HG02840 (cell line): ENCODE results near the gene DCPS.
"Not testable (repeated sequence)": the region's sequence is repeated elsewhere in the genome, so short reads cannot be mapped to it uniquely, and the experiment has no call there.

ENCODE experiments used
- ATAC-seq: cut with Tn5 transposase; IDR thresholded peaks from one replicate; pipeline ENCODE4 v1.9.1; 2021; ENCODE audit warnings: mild to moderate bottlenecking, moderate library complexity, moderate number of reproducible peaks; ENCODE audit not compliant: unreplicated experiment, low FRiP score

The DCPS gene, protein sequence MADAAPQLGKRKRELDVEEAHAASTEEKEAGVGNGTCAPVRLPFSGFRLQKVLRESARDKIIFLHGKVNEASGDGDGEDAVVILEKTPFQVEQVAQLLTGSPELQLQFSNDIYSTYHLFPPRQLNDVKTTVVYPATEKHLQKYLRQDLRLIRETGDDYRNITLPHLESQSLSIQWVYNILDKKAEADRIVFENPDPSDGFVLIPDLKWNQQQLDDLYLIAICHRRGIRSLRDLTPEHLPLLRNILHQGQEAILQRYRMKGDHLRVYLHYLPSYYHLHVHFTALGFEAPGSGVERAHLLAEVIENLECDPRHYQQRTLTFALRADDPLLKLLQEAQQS

DNA sequence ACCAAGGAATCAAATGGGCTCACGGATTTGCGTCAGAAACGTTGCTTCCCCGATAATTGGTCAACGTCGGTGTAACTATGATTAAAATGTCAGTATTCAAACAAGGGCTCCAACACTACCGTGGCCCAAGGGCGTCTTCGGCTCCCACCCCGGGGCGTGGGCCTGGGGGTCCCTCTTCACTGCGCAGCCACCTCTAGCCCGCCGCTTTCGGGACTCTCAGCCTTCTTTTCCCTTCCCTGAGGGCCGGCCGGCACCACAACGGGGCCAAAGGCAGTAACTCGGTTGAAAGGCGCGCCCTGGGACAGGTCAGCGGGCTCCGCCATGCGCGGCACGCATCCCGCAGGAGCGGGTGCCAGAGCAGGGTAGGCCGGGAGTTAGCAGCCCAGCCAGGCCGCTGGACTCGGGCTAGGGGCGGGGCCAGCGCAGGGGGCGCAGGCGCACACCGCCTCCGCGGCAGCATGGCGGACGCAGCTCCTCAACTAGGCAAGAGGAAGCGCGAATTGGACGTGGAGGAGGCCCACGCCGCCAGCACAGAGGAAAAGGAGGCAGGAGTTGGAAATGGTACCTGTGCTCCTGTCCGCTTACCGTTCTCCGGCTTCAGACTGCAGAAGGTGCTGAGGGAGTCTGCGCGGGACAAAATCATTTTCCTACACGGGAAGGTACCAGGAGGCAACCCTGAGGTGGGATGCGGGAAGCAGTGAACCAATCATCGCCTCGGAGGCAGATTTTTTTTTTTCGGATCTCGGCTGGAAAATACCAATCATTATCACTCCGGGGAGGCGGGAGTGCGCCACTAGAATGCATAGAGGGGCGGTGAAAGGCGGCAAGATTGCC lies at the start of gene DCPS:
TSS of gene DCPS (plus strand) at position 438 of the 834 bp plus-strand sequence. CDS start at position 459, 21 bp downstream.
- peak; percentile 89 for ATAC-seq

DNA sequence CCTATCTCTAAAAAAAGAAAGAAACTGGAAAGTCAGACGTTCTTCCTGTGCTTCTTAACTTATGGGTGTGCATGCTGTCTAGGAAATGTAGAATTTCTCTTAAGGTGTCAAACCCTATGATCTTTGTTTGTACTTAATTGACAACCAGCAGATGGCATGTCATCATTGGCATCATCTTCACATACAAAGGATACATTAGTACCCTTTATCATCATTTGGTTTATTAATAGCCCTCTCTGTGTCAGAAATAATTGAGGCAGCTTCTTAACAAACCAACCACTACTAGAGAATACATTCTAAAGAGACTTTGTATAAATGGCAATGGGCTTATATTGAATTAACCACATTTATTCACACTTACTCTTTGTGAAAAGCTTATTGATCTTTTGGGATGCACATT lies 49.0 kb upstream of the DCPS start:
- ATAC-seq: no peak

DNA sequence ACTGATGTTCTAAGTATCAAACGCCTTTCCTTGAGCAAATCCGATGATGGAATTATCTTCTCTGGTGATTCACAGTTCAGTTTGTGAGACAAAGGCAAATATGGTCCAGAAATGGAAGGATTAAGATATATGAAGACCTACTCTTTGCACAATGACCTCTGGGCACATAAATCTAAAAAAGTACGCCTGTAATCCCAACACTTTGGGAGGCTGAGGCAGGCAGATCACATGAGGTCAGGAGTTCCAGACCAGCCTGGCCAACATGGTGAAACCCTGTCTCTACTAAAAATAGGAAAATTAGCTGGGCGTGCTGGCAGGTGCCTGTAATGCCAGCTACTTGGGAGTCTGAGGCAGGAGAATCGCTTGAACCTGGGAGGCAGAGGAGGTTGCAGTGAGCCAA lies 48.4 kb upstream of the DCPS start:
- ATAC-seq: not testable (repeated sequence)

DNA sequence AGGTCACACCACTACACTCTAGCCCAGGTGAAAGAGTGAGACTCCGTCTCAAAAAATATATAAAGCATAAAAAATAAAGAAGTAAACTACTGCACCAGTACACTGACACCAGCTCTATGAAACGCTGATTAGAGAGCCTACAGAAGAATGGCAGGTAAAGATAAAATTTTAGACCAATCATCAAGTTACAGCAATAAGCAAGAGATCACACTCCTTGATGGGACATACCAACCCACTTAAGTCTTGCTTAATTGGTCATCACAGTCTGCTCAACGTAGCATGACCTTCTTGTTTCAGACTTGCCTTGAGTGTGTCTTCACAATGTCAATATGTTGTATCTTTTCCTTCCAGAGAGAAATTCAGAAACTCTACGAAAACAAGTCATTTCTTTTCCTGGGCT lies 47.6 kb upstream of the DCPS start:
- no peak for ATAC-seq

DNA sequence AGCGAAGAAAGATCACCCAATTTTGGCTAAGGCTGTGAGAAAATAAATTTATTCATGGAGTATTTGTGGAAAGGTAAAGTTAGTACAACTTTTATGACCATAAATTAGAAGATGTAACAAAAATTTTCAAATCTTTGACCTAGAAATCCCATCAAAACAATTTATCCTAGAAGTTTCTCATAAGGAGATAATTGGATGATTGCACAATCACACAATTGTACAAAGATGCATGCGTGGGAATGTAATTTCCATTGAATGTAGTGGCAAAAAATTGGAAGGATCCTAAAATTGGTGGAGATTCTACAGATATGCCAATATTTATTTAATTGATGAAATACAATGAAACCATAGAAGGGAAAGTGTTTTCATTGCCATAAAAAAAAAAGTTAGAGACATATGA lies 46.7 kb upstream of the DCPS start:
- ATAC-seq: no peak

DNA sequence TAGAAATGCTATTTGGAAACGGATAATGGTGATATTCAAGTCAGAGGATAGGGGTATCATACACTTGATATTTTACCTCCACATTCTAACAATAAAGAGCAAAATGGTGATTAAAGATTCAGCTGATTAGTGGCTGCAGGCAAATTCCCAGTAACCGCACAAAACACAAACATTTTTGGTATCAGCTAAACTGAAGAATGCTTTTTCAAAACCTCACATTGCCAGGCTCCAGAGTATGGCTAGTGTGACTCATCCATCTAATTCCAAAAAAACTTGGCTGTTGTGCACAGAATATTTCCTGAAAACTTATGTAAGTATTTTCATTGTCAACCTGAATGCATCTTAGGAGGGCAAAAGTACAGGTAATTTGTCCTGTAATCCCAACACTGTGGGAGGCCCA lies 46.1 kb upstream of the DCPS start:
- ATAC-seq: no peak

DNA sequence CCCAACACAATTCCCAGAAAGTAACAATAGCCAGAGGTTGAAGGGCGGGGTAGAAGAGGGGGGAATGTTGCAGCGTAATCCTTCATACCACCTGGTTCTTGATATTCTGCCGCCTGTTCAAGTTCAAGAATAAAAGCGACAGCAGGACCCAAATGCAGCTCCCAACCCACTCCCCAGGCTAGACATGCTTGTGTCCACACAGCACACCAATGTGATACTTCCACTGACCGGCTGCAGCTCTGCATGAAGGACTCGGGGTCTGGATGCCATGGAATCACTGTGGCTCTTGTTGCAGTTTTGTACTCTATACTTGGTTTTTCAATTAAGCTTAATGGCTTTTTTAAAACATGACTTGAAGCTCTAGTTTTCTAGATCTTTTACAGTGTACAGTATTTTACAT lies 41.6 kb upstream of the DCPS start:
- no peak for ATAC-seq

DNA sequence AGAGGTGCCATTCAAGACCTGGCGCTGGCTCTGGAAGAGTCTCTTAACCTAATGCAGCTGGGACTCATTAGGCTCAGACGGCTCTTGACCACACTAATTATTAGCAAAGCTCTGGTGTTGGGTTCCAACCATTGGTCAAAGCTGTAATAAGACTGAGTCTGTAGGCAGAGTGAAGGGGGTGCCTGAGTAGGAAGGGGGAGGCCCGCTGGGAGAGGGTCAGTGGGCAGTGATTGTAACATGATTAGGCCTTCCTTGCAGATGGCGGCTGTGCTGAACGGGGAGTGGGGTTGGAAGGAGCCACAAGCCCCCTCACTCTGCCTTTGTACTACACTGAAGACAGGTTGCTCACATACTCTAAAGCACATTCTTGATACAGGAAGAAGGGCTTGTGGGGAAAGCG lies 40.4 kb upstream of the DCPS start:
- no peak for ATAC-seq

DNA sequence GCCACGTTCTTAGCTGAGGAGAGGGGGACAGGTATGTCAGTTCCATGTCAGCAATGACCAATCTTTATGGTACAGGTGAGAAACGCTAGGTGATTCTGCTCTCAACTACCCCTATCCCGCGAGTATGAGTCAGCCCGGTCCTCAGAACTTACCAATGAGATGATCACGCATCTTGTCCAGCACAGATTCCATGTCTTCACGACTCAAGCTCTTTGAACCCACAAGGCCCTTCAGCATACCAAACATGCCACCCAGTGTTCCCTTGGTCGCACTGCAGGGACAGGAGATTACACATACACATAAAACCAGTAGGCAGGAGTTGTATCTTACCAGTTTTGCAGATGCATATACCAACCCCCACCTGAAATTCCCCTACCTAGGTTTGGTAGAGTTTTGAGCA lies 38.0 kb upstream of the DCPS start:
- no peak for ATAC-seq

DNA sequence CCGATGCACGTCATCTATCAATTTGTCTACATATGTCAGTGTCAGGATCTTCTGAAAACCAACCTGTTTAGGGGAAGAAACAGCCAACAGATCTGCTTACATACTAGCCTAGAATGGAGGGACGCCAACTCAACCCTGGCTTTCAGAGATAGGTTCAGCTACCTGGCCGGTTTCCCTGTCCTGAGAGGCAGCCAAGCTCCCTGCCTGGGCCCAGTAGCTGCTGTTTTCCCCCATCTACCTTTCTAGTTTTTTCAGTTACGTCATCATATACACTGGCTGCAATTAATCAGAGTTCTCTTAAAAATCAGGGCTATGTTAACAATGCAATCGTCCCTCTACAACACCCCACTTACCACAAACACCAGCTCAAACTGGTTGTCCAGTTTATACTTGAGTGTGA lies 36.2 kb upstream of the DCPS start:
- ATAC-seq: no peak

DNA sequence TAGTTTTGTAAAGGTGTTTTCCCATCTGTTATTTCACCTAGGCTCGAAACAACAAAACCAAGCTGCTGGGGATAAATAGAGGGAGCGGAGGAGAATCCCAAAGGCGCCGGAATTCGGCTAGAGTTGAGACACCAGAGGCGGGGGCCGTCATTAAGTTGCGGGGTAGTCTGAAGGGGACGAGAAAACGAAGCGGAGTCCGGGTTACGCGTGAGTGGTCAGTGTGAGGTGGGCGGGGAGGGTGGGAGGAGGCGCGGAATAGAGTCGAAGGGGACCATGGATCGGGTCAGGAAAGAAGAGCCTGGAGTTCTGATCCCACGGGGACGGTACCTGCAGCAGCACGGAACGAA lies 35.5 kb upstream of the DCPS start:
- ATAC-seq: no peak

DNA sequence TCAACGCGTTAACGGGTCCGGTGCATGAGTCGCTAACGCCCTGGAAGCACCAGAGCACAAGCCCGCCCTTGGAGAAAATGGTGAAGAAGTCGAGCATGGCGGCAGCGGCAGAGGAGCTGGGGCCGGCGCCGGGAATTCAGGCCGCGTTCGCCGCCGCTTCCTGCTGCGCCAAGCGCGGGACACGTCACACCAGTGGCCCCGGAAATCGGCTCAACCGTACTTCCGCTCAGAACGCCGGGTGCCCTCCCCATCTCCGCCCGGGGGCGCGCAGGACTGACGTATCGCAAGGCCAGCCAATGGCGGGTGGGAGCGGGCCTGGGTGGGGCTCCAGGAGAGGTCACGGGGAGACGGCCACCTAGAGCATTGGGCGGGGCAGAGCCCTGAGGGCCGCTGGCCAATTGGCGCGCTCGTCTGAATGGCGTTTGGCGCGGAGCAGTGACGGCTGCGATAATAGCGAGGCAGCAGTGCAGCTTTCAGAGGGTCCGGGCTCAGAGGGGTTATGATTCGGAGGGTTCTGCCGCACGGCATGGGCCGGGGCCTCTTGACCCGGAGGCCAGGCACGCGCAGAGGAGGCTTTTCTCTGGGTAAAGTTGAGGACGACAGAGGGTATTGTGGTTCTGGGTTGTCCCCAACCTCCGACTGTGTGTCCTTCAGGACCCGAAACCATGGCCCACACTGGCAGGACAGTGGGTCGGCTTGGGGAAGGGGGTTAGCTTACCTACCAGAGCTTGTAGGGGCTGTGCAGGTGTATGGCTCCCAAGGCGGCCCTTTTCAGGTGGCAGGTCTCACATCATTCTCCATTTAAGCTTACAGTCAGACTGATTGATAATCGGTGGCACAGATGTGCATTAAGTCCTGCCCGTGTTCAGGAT lies 34.9 kb upstream of the DCPS start, which contains the start of the genes FOXRED1 and SRPRA:
TSS of gene FOXRED1 (plus strand) at position 447 of the 872 bp plus-strand sequence. CDS start at position 500, 53 bp downstream.
TSS of gene SRPRA (minus strand) at position 188 of the 872 bp plus-strand sequence. CDS start at position 97, 91 bp downstream.
- peak; percentile 99 for ATAC-seq

DNA sequence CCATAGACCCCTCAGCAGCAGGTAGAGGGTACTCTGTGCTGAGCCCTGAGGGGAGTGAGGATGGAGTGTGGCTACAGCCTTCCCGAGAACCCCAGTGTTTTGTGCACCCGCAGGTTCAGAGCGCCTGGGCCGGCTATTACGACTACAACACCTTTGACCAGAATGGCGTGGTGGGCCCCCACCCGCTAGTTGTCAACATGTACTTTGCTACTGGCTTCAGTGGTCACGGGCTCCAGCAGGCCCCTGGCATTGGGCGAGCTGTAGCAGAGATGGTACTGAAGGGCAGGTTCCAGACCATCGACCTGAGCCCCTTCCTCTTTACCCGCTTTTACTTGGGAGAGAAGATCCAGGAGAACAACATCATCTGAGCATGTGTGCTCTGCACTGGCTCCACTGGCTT lies 26.5 kb upstream of the DCPS start:
- no peak for ATAC-seq

DNA sequence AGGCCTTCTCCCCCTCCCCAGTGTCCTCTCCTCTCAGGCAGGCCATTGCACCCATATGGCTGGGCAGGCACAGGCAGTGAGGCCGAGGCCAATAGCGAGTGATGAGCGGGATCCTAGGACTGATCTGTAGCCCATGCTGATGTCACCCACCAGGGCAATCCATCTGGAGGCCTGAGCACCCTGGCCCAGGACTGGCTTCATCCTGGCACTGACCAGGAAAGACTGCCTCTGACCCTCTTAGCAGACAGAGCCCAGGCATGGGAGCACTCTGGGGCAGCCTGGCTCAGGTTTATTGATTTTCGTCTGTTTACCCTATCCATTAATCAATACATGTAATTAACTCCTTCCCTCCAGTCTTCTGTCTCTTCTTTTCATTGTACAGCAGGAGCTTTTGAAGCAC lies 26.1 kb upstream of the DCPS start:
- ATAC-seq: no peak

DNA sequence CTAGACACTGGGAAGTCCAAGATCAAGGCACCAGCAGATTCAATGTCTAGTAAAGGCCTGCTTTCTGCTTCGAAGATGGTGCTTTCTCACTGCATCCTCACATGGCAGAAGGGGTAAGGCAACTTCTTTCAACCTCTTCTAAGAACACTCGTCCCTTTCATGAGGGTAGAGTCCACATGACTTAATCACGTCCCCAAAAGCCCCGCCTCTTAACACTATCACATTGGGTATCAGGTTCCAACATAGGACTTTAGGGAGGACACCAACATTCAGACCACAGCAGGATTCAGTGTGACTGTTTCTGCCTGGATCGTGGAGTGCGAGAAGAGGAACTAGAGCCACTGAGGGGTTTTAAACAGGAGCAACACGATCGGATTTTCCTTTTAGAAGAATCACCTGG lies 24.7 kb upstream of the DCPS start:
- no peak for ATAC-seq

DNA sequence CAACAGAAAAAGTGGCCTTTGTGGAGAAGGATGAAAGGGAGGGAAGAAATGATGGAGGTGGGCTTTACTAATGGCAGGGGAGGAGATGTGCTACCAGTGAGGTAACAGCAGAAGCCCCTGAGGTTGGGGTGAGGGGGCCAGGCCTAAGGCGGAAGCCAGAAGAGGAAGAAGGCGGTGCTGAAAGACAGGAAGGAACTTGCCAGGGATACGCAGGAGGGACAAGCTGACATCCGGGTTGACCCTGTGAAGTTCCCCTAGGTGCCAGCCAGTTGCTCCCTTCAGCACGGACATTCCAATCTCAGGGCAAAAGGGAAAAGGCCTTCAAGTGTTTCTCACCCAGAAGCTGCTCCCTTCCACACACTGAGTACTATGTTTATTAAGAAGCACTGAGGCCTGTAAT lies 23.3 kb upstream of the DCPS start:
- ATAC-seq: no peak

DNA sequence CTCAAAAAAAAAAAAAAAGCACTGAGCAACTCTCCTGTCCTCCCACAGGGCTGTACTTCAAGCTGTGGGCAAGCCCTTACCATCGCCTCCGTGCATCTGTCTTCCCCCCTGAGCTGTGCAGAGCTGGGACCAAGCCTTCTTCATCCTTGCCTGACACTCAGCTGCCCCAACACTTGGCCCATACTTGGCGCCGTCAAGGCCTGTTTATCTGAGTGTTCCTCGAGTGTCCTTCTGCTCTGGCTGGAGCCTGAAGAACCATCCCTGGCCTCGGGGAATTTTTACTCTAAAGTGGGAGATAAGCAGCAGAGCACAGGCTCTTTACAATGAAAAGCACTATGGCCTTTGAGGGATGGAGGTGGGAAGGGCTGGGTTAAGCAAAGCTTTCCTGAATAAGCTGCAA lies 22.6 kb upstream of the DCPS start:
- no peak for ATAC-seq

DNA sequence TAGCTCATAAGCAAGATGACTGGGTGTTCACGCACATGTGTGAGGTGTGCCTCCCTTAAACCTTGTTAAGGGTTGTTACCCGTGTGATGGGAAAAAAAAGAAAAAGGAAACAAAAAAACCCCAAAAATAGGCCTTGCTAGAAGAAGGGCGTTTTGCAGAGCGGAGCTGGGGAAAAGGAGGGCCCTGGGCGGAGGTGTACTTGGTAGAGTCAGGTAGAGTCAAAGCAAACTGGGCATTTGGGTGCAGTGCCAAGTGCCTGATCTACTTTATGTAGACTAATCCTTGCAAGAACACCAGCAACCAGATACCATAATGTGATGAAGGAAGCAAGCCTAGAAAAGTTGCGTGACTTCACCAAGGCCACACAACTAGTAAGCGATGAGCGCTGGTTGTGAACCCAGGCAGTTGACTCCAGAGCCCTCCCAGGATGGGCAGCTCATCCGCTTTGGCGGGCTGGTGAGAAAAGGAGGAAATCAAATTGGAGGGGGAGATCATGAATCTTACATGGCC lies 22.1 kb upstream of the DCPS start:
- no peak for ATAC-seq

DNA sequence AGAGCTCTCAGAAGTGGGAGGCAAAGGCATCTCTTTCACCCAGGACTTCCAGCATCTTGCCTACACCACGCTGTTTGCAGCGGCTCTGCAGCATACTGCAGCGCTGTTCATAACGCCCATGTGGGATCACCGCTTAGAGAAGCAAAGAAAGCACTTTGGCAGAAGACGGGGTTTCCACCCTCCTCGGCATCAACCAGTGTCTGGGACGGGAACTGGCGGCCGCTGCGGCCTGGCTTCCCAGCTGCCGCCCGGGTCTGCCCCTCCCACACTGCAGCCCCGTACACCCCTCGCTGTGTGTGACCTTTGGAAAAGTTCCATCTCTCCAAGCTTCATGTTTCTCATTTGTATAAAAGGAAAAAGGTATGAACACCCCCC lies 21.5 kb upstream of the DCPS start:
- peak; percentile 9 for ATAC-seq

DNA sequence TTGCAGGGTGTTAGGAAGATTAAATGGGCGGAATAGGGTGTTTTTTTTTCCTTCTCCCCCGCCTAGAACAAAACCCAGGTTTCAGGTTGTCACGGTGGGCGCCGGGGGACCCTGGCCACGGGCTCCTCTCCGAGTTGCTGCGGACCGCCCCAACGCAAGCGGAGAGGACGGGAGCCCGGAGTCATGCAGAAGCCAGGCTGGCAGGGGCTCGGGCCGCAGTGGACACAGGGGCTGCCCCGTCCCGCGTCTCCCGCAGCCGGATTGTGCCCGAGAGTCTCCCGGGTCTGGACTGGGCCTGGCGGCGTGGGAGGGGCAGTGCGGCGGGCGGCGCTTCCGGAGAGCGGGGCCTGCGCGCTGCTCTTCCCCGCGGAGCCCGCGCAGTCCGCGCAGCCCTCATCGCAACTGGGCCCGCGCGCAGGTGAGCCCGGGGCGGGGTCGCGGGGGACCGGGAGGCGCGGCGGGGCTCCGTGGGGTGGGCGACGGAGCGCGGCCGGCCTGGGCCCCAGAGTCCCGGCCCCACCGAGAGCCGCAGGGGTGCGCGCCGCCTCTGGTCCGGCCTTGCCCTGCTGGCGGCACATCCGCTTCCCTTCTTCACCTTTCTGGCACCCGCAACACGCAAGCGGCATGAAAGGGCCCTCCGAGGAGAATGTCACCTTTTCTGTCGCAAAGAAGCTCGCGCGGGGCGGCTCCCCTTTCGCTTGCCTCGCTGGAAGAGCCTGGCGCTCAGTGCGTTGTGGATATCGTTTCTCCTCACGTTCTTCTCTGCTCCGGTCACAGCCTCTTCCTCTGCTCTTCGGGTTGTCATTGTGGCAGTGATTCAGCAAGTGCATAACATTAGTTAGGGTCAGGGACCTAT lies 20.9 kb upstream of the DCPS start, which contains the start of gene TIRAP:
TSS of gene TIRAP (plus strand) at position 358 of the 856 bp plus-strand sequence. CDS start 7,802 bp downstream, outside the sequence.
- ATAC-seq: peak; percentile 53
